Posterior cingulate gyrus (tissue), 11 donors: ENCODE data around the gene DLGAP1.
A peak's percentile ranks its signal among the peaks of the same experiment; 100 is the strongest.

Experiments
- DNase-seq, 10 donors: peaks; one replicate each; pipeline versions ENCODE4 v3.0.0 to v3.0.0-alpha.2; 2020 to 2021; ENCODE audit warnings: mixed read lengths in 3 of 10
- intact Hi-C: fragments of 100-400 bp; cut with DNase I; formaldehyde crosslinking; loops from one replicate; pipeline ENCODE4 v1.15.1; 2023

The DLGAP1 gene

DNA sequence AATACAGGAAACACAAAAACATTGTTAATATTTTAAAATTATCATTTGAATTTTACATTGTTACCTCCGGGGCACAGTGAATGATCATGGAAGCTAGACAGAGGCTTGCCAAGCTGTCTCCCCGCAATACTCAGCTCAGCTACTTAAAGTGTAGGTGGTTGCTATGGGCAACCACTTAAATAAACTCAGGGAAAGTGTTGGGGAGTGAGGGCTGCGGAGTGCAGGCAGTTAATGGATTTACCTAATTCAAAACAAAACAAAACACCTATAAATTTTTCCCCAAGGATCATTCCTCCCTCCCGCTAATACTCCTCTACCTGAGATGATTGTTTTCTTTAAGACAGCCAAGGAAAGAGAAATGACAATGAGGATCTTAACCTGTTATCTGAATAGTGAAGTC lies 655.6 kb downstream of the DLGAP1 start:
- intact Hi-C loops, result no loop called here

DNA sequence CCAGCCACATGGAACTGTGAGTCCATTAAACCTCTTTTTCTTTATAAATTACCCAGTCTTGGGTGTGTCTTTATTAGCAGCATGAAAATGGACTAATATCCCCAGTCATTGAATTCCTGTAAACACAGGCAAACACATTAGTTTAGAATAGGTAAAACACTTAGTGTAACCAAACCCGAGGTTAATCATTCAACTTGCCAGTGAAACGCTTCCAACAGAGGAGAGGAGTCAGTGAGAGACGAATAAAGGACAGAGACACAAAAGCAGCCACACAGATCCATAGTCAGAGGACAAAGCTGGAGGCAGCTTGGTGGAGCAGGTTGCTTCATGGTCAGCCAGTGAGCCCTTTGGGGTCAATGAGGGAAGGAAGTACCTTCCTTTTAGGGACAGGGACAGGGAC lies 657.1 kb downstream of the DLGAP1 start:
- DNase-seq, result no peak
- intact Hi-C loops, result no loop called here

More for the DNA sequence above, 655.6 kb downstream of the DLGAP1 start:
- no peak for DNase-seq

DNA sequence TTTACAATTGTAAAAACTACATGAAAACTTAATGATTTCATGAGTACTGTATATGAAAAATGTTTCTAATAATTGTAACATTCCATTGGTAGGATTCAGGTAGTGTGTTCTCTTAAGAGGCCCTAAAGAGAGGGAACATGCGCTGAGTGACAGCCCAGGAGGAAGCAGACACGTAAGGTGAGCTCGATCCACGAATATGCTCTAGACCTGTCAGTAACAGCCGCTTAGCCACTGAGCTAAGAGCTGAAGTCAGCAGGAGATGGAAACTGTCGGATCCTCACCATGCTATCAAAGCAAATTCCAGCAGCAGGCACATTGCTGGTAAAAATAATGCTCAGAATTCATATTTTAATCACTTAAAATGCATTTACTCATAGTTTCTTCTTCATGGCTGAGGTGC lies 658.7 kb downstream of the DLGAP1 start:
- DNase-seq, result peak in 1 of 10 donors; percentile 27
- intact Hi-C loops, result no loop called here

DNA sequence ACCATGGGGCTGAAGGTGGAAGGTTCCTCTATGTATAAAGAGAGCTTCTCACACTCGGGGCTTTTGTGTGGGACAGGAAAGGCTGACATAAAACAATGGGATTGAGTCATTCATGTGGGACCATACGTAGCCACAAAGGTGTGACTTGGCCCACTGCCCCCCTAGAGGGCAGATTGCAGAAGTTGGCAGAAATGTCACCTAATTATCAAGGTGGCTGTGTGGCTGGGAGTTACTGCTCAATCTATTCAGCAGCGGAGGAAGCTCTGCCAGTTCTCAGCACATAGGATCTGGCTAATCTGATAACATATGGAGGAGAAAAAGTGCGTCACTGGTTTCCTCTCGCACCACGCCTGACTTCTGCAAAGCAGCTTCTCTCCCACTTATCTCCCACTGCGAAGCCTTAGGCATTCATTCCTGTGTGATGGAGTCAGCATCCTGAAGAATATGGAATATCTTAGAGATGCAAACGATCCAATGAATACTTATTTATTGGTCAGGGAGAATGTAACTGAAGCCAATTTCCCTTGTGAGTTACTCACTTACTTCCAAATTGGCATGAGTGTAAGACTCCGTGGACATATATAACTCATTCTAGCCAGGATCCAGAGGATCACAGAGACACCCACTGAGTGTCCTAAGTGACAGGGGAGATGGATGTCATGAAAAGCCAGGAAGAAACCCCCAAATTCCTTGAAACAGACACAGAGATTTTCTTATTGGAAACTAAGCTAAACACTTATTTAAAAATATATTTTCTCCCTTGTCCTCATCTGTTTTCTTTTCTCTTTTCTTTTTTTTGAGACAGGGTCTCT lies 660.4 kb downstream of the DLGAP1 start:
- intact Hi-C loops, result no loop called here
- DNase-seq, result peak in 2 of 10 donors; percentile 37 to 84

DNA sequence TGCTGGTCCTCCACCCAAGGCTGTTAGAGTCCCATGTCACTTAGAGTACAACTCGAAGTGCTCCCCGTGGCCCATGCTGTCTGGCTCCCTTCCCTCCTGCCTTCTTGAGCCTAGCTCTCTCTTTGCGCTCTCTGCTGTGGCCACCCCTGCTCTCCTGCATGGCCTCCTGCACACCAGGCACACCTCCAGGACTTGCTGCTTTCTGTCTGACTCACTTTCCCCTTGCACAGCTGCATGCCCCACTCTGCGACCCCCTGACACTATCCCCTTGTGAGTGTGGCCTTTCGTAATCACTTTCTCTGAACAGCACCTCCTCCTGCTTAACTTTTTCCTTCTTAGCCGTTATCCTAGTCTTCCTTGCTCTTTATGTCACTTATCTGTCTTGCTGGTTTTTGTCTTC lies 661.6 kb downstream of the DLGAP1 start:
- intact Hi-C loops, result no loop called here

DNA sequence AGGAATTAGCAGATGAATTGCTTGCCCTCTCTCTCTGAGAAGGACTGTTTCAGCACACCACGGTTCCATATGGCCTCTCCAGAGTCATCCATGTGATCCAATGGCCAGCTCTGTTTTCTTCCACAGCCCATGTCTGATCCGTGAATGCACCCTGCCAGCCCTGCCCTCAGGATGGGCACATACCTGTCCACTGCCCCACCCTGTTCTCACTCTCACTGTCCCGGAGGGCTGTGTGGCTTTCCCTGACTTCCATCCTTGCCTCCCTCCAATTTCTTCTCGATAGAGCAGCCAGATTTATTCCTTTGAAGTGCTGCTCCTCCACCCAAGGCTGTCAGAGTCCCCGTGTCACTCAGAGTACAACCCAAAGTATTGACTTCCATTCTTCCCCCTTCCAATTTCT lies 662.0 kb downstream of the DLGAP1 start:
- peak in 1 of 10 donors; percentile 58 for DNase-seq
- intact Hi-C loops, result no loop called here

More for the DNA sequence above, 661.6 kb downstream of the DLGAP1 start:
- peak in 1 of 10 donors; percentile 58 for DNase-seq

DNA sequence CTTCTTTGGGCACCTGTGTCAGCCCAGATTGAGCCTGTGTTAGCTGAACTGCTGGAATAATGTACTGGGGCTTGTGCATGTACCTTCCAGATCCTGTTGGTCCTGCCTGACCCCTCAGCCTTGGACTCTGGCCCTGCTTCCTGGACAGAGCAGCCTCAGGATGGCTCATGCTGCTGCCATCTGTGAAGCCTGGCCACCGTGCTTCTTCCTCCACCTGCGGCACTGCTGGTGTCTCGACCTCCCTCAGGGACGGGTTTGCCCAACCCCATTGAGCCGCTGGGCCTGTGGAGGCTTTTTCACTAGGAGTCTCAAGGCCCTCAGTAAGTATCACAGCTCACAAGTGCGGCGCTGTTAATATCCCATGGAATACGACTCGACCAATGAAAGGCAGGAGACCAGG lies 662.4 kb downstream of the DLGAP1 start:
- intact Hi-C loops, result no loop called here
- peak in 1 of 10 donors; percentile 72 for DNase-seq

DNA sequence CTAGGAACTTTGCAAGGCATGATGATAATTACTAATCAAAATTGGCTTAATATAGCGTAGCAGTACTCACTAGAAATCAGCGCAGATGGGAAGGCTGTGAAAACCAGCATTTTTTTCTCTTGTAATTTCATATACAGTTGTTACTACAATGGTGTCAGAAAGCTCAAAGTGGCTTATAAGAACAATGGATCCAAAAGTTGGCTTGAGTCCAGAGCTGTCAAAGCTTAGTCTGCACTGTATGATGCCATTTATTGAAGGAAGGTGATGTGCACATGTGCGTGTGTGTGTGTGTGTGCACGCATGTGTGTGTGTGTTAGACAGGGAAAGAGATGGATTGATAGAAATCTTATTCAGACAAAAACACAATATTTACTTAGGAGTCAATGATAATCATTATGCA lies 663.9 kb downstream of the DLGAP1 start:
- intact Hi-C loops, result no loop called here
- DNase-seq, result no peak

DNA sequence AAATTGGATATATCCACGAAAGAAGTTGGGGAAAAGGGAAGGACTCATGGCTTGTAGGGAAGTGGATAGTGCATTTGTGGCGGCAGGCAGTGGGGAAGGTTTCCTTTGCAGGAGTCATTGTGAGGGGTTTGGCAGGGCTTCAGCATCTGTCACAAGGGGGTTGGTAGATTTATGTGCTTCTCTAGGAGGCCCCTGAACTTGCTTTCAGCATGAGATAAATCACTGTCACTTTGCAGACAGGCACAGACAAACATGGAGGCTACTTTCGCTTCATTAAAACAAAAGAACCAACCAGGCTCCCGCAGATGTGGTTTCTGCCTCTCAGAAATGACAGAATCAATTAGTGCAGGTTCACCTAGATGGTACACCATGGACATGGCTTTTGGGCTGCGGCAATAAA lies 664.4 kb downstream of the DLGAP1 start:
- intact Hi-C loops, result no loop called here
- peak in 1 of 10 donors; percentile 52 for DNase-seq

DNA sequence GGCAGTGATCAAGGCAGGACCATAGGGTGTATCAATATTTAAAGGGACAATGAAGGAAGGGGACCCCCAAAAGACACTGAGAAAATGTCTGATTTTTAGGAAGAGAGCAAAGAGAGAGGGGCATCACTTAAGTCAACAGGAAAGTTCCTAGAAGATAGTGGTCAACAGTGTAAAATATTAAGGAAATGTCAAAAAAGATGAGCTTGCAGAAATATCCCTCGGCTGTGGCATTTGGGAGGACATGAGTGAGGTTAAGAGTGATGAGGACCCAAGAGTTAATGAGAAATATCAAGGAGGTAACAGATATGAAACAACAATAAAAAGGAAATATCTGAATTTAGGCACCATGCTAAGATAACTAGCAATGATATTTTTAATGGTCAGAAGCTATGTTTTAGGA lies 665.6 kb downstream of the DLGAP1 start:
- intact Hi-C loops, result loop anchor here (10.0 kb wide), 1 partner anchor 505 kb away; no protein-coding TSS in a partner anchor
- no peak for DNase-seq

DNA sequence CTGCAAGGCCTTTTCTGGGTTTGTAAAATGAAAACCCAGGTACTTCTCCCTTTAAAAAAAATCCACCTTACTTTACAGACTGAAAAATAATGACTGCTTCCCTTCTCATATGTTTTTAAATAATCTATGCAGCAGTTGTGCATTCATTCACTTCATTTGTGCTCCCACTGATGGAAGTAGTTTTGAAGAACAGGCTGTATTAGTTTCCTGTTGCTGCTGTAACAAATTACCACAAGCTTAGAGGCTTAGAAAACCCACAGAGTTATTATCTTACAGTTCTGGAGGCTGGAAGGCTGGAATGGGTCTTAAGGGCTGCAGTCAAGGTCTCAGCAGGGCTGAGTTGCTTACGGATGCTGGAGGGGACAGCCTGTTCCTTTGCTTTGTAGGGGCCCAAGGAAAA lies 670.2 kb downstream of the DLGAP1 start:
- intact Hi-C loops, result loop anchor here (10.0 kb wide), 1 partner anchor 500 kb away; no protein-coding TSS in a partner anchor

DNA sequence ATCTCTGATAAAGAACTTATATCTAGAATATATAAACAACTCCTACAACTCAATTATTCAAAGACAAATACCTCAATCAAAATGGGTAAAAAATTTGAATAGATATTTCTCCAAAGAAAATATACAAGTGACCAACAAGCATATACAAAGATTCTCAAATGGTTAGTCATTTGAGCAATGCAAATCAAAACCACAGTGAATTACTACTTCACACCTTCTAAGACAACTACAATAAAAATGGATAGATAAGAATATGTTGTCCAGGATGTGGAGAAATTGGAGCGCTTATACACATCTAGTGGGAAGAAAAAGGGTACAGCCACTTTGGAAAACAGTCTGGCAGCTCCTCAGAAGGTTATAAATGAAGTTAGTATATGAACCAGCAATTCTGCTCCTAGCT lies 672.2 kb downstream of the DLGAP1 start:
- no peak for DNase-seq
- intact Hi-C loops, result loop anchor here (10.0 kb wide), 1 partner anchor 498 kb away; no protein-coding TSS in a partner anchor

More for the DNA sequence above, 670.2 kb downstream of the DLGAP1 start:
- DNase-seq, result no peak

DNA sequence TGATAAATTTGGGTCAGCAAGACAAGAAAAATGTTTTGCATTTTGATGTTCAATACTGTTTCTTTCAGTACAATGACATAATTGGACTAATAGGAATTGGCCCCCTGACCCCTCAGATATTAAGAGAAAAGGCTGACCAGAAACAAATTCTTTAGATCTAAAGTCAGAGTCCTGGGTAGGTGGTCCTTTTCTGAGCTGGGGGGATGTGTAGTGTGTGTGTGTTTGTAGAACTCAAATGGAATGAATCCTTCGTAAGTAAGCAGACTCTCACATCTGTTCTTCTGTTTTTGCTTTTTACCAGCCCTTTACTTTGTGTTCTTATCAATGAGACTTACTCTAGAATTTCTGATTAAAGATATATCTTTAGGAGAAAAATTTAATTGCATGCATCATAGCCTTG lies 677.4 kb downstream of the DLGAP1 start:
- intact Hi-C loops, result loop anchor here (10.0 kb wide), 1 partner anchor 73 kb away; no protein-coding TSS in a partner anchor
- no peak for DNase-seq

DNA sequence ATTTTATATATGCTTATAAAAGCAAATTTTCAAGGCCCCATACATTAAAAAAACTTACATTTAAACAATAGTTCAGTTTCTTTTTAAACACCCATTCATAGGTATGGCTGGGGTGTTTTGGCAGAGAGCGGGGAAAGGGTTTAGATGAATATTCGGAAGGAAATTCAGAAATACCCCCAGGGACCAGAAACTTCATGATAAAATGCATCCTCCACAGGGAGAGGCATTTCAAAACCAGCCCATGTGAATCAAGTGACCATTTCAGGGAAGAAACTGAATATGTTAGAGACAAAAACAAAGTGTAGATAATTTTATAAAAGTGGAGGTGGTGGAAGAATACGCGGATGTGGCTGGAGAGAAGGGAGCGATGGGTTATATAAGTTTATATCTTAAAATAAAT lies 678.0 kb downstream of the DLGAP1 start:
- no peak for DNase-seq
- intact Hi-C loops, result loop anchor here (10.0 kb wide), 1 partner anchor 72 kb away; no protein-coding TSS in a partner anchor

DNA sequence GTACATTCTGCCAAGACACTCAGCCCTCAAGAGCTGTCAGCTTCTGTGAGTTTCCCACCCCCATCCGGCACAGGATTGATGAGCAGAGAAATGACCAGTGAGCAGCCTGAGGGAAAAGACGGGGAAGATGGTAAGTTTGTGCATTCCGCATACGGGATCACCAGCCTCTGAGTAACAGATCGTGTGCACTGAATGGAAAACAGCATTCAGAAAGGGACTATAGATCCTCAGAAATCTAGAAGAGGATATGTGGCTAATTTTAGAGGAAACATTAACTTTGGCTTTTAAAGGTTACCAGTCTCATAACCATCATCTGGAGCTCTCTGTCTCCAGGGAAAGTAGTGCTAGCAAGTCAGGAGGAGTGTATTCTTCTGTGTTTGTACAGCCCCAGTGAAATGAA lies 679.1 kb downstream of the DLGAP1 start:
- intact Hi-C loops, result loop anchor here (10.0 kb wide), 1 partner anchor 71 kb away; no protein-coding TSS in a partner anchor
- no peak for DNase-seq

DNA sequence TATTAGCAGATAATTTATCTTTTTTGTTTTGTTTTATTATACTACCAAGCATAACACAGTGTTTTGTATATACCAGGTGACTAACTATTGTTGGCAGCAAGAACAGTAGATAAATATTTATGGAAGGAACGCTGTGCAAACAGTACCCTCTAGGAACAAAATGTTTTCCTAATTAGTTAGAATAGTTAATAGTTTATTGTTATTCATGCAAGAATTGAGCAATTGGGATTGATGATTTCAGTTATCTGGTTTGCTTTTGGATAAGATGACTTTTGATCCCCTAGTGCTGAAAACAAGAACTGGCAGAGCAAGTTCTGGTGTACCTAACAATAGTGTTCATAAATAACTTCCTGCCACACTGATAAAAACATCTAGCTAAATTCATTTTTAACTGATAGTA lies 681.8 kb downstream of the DLGAP1 start:
- no peak for DNase-seq
- intact Hi-C loops, result loop anchor here (5.0 to 10.0 kb wide), 2 partner anchors 69 to 294 kb away; no protein-coding TSS in a partner anchor

DNA sequence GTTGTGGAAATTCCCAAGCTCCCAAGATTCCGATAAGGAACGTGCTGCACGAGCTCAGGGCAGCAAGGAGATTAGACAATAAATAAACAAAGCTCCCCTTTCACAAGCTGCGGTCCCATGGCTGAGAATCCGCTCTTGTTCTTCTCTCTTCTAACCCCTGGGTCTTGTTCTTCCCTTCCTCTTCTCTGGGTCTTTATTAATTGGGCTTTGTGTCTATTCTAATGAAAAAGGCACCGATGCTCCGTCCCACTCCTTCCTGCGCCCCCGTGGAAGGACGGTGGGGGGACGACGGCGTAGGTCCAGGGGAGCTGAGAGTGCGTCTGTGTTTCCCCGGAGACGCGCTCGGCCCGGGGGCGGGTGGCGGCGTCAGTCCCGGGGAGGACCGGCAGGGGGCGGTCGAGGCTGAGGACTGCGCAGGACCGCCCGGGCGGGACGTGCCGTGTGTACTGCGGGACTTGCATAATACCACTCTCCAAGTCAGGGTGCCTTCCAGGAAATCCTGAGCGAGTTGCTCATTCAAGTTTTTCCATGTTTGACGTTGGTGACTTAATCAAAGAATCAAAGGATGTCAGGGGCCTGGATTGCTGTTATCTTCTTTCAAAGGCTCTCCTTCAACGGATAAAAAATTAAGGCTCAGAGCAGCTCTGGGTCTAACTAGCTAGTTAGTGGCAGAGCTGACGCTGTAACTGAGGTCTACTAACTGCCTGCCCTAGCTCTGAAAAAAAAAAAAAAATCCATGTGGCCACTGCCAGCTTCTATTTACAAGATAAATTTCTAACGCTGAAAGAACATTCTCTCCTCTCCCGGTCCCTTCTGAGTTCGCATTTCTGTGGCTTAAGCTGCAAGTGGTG lies 683.8 kb downstream of the DLGAP1 start:
- intact Hi-C loops, result loop anchor here (1.0 to 10.0 kb wide), 5 partner anchors 67 to 296 kb away; no protein-coding TSS in a partner anchor
- DNase-seq, result peak; percentile 76 to 98 (median 86)

DNA sequence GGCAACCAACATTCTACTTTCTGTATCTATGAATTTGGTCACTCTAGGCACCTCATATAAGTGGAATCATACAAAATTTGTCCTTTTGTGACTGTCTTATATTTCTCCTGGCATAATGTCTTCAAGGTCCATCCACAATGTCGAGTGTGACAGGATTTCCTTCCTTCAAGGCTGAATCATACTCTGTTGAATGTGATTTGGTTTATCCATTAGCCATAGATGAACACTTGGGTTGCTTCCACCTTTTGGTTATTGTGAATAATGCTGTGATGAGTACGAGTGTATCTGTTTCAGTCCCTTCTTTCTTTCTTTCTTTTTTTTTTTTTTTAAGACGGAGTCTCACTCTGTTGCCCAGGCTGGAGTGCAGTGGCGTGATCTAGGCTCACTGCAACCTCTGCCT lies 693.8 kb downstream of the DLGAP1 start:
- intact Hi-C loops, result no loop called here
- DNase-seq, result no peak

DNA sequence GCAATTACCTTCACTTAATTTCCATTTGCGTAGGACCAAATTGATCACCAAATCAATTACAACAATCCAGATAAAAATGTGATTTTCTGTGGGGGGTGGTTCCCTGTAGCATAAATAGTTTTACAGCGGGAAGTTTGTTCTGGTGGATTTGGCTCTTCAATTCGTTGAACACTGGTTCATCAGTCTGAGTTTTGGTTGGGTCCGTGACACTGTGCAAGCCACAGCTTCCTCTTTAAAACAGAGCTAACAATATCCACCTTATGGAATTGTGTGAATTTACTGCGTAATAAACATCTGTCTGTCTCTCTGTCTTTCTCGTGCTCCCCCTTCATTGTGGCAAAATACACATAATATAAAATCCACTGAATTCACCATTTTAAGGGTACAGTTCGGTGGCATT lies 694.4 kb downstream of the DLGAP1 start:
- intact Hi-C loops, result no loop called here
- DNase-seq, result no peak

DNA sequence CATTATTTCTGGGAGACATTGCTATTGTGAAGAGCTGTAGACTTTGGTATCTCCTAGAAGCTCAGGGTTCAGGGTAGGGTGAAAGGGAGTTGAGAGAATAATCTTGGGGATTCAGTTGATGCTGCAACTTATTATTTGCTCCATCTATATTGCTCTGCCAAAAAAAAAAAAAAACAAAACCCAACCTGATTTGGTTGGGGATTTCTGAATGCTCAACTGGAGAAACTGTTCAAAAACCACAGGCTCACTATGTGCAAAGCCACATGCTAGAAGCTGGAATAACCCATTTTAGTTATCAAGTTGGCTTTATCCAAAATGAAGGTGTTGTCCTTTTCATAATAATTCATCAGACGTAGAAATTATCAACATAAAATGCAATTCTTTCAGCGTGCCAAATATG lies 696.0 kb downstream of the DLGAP1 start:
- intact Hi-C loops, result no loop called here

DNA sequence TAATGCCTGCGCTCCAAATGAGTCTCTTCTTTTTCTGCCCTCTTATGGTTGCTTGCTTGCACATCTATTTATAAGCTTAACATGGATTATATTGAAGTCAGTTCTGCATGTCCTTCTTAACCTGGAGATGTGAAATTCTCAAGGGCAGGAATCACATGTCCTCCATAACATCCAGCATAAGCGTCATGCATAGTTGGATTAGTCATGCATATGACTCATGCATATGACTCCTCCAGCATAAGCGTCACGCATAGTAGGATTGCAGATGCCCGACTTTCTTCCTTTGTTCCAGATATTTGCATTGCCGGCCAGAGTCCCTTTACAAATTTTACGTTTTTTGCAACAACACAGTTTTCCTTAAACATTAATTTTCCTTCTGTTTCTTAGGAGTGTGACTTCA lies 696.6 kb downstream of the DLGAP1 start:
- intact Hi-C loops, result no loop called here

More for the DNA sequence above, 696.0 kb downstream of the DLGAP1 start:
- no peak for DNase-seq

More for the DNA sequence above, 696.6 kb downstream of the DLGAP1 start:
- DNase-seq, result no peak
